Tibial artery (tissue), 4 donors: ENCODE measurements around the gene GAS7.
"Not testable (repeated sequence)": the region's sequence is repeated elsewhere in the genome, so short reads cannot be mapped to it uniquely, and the experiment has no call there.

Experiments
- DNase-seq, 2 donors: peaks; one replicate each; pipeline ENCODE4 v3.0.0-alpha.2; 2019
- H3K27ac ChIP-seq, 2 donors: fragments of 200-600 bp; sonication (generic) in 1 of 2; 1 replicate in 1 of 2; 2 replicates in 1 of 2; pipeline ENCODE4 v1.5.1; 2018 to 2019; ENCODE audit warnings: mild to moderate bottlenecking in 1 of 2
- H3K27me3 ChIP-seq, 2 donors: fragments of 200-600 bp; sonication (generic) in 1 of 2; one replicate each; pipeline versions ENCODE4 v1.5.1 to v1.6.0; 2016 to 2019
- H3K36me3 ChIP-seq, 3 donors: fragments of 200-600 bp; sonication (generic) in 2 of 3; one replicate each; pipeline ENCODE4 v1.5.1; 2016 to 2019; ENCODE audit warnings: mild to moderate bottlenecking in 2 of 3
- H3K4me1 ChIP-seq, 4 donors: fragments of 200-600 bp; sonication (generic) in 2 of 4; 1 replicate in 3 of 4; 2 replicates in 1 of 4; pipeline ENCODE4 v1.5.1; 2016 to 2019
- H3K4me3 ChIP-seq, 2 donors: fragments of 200-600 bp; sonication (generic) in 1 of 2; 1 replicate in 1 of 2; 2 replicates in 1 of 2; pipeline ENCODE4 v1.5.1; 2018 to 2019; ENCODE audit warnings: mild to moderate bottlenecking in 2 of 2
- H3K9me3 ChIP-seq, 3 donors: fragments of 200-600 bp; sonication (generic) in 1 of 3; one replicate each; pipeline ENCODE4 v1.5.1; 2016 to 2019
- intact Hi-C: fragments of 100-400 bp; cut with DNase I; formaldehyde crosslinking; loops from one replicate; pipeline ENCODE4 v1.15.0; 2023; ENCODE audit warnings: low total_unique reads
- TF ChIP-seq, protein P1 (sequence below), 2 experiments: fragments of 200-600 bp in 1 of 2; fragments of 450-650 bp in 1 of 2; IDR thresholded peaks; one replicate each; pipeline ENCODE4 v1.5.1; 2017 to 2019; ENCODE audit warnings: antibody characterized with exemption in 2 of 2, mild to moderate bottlenecking in 1 of 2, moderate library complexity in 1 of 2

The GAS7 gene

DNA sequence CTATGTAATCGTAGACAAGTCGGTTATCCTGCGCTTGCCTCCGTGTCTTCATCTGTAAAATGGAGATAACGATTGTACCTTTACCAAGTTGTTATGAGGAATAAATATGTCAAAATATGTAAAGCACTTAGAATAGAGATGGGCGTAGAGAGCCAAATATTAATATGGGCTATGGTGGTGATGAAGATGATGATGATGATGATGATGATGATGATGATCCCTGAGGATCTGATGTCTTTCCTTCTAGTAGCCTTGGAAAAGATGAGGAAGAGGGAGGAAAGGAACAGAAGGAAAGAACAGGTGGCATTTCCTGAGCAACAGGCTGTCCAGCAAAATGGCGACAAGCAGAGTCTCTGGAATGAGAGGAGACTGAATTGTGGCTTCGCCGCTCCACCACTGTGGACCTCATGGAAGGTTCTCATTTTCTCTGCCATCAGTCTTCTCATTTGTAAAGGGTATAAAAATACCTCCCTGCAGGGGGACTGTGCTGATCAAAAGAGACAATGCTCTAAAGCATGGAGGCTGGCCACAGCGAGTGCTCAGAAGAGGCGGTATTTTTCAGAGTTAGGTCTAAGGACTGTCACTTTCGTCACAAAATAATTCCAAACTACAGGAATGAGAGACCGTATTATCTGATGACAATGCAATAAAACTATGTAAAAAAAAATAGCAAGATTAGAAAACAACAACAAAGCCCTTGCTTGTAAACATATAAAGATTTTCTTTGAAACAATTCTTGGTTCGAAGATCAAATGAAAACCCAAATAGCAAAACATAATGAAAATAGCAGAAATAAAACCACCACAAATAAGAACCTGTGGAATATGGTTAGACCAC is 276.2 kb downstream of the GAS7 start:
- DNase-seq: no peak
- Histone ChIP-seq H3K27ac (no peak overlapping the region), H3K36me3 (peaks cover 0 to 9% (median 7%) of the 10 kb centered on the region in 3 donors), H3K4me1 (no peaks in the 10 kb centered on the region), H3K27me3 (no peaks in the 10 kb centered on the region), H3K4me3 (no peak overlapping the region), H3K9me3 (no peaks in the 10 kb centered on the region)
- intact Hi-C loops: no loop called here
- TF ChIP-seq, protein P1, sequence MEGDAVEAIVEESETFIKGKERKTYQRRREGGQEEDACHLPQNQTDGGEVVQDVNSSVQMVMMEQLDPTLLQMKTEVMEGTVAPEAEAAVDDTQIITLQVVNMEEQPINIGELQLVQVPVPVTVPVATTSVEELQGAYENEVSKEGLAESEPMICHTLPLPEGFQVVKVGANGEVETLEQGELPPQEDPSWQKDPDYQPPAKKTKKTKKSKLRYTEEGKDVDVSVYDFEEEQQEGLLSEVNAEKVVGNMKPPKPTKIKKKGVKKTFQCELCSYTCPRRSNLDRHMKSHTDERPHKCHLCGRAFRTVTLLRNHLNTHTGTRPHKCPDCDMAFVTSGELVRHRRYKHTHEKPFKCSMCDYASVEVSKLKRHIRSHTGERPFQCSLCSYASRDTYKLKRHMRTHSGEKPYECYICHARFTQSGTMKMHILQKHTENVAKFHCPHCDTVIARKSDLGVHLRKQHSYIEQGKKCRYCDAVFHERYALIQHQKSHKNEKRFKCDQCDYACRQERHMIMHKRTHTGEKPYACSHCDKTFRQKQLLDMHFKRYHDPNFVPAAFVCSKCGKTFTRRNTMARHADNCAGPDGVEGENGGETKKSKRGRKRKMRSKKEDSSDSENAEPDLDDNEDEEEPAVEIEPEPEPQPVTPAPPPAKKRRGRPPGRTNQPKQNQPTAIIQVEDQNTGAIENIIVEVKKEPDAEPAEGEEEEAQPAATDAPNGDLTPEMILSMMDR (IDR thresholded peaks at IDR 0.05): no peak

DNA sequence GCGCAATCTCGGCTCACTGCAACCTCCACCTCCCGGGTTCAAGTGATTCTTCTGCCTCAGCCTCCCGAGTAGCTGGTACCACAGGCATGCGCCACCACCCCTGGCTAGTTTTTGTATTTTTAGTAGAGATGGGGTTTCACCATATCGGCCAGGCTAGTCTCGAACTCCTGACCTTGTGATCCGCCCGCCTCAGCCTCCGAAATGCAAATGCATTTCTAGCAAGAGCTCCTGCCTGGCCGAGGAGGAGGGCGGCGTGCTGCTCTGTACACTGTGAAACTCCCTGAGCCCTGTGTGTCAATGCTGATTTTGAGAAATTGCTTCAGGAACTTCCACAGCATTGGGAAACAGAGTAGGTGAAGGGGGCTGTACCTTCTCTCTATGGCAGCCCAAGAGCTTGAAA is 277.2 kb downstream of the GAS7 start:
- H3K4me1 ChIP-seq, H3K27me3 ChIP-seq, H3K27ac ChIP-seq, H3K4me3 ChIP-seq, H3K9me3 ChIP-seq, intact Hi-C loops, DNase-seq: not testable (repeated sequence)
- peaks cover 0 to 17% (median 11%) of the 10 kb centered on the region in 3 donors for H3K36me3 ChIP-seq

DNA sequence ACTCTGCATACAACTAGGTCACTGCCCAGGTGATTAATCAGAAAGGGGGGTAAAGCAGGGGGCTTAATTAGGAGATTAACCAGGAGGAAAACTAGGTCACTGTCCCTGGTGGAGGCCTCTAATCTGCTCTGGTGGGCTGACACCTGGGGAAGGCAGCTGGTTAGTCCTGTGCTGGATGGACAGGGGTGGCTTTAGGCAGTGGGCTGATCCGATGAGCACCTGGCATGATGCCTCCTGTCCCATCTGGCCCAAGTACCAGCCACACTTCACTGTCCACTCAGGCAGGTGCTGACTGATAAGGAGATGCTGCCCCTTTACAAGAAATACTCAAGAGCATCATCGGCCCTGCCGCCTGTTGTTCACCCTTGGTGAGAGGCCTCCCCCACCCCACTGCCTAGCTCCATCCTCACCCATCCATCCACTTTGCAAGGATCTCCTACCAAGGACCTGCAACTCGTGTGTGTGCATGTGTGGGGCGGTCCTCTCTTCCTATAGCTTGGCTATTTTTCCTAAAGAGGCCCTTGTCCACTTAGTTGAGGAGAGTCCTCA is 279.5 kb downstream of the GAS7 start:
- DNase-seq: no peak
- H3K4me3 ChIP-seq: no peak overlapping the region
- peaks cover 0 to 22% (median 14%) of the 10 kb centered on the region in 3 donors for H3K36me3 ChIP-seq
- no peaks in the 10 kb centered on the region for H3K27me3 ChIP-seq
- intact Hi-C loops: no loop called here
- no peaks in the 10 kb centered on the region for H3K4me1 ChIP-seq
- TF ChIP-seq, protein P1 (IDR thresholded peaks at IDR 0.05): no peak
- H3K27ac ChIP-seq: no peak overlapping the region
- H3K9me3 ChIP-seq: no peaks in the 10 kb centered on the region

DNA sequence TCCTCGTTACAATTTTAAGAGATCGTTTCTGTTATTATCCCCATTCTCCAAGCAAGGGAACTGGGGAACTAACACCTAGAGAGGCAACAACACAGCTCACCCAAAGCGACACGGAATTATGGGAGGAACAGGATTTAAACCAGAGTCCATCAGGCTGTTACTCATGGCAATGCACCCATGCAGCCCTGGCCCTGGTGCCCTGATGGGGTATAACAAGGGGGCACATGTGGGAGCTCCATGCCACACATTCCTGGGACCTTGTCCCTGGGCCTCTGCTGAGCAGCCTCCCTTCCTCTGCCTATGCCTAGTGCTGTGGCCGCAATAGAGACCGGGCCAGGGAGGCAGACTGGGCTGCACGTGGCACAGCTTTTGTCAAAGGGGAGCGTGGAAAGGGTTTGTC is 280.1 kb downstream of the GAS7 start:
- H3K27ac ChIP-seq: no peak overlapping the region
- H3K9me3 ChIP-seq: no peaks in the 10 kb centered on the region
- peaks cover 0 to 22% (median 14%) of the 10 kb centered on the region in 3 donors for H3K36me3 ChIP-seq

DNA sequence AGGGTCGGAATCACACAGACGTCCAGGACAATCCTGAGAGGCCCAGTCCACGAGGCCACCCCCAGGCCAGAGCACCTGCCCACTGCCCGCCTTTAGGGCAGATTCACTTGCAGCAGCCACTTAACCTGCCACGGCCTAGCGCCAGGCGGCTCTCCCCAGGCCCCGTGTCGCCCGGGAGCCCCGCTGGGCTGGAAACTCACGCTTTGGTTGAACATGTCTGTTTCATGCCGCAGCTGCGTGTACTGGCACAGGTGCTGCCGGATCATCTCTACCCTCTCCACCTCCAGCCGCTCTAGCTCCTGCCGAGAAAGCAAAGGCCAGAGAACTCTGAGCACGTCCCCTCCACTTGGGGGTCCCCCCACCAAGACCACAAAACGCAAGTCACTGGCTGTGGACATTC is 280.6 kb downstream of the GAS7 start:
- H3K4me1 ChIP-seq: no peaks in the 10 kb centered on the region
- no peaks in the 10 kb centered on the region for H3K9me3 ChIP-seq
- H3K36me3 ChIP-seq: peaks cover 0 to 22% (median 14%) of the 10 kb centered on the region in 3 donors
- TF ChIP-seq, protein P1 (IDR thresholded peaks at IDR 0.05): no peak
- DNase-seq: no peak
- H3K27me3 ChIP-seq: no peaks in the 10 kb centered on the region
- no peak overlapping the region for H3K4me3 ChIP-seq
- no peak overlapping the region for H3K27ac ChIP-seq
- intact Hi-C loops: no loop called here

More for the DNA sequence above, 280.1 kb downstream of the GAS7 start:
- intact Hi-C loops: no loop called here
- no peaks in the 10 kb centered on the region for H3K4me1 ChIP-seq
- TF ChIP-seq, protein P1 (IDR thresholded peaks at IDR 0.05): no peak
- H3K27me3 ChIP-seq: no peaks in the 10 kb centered on the region
- no peak overlapping the region for H3K4me3 ChIP-seq
- DNase-seq: no peak

DNA sequence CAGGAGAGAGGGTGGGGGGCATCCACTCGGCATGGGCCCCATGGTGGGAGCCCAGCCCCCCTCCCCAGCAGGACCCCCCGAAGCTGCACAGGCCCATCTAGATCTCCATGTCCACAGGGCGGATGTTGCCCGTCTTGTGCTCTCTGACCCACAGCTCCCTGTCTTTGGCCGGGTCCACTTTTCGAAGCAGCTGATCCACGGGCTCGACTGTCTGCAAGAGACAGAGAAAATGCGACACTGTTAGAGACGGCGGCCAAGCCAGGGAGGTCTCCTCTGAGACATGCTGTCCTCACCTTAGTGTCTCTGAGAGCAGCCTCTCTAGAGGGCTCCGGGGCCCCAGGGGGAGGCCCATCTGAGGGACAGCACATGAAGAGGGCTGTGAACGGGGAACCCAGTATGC is 281.3 kb downstream of the GAS7 start:
- peaks cover 0 to 22% (median 14%) of the 10 kb centered on the region in 3 donors for H3K36me3 ChIP-seq
- H3K4me3 ChIP-seq: no peak overlapping the region
- no peaks in the 10 kb centered on the region for H3K27me3 ChIP-seq
- no peaks in the 10 kb centered on the region for H3K9me3 ChIP-seq
- DNase-seq: no peak
- no peak overlapping the region for H3K27ac ChIP-seq
- intact Hi-C loops: no loop called here
- no peaks in the 10 kb centered on the region for H3K4me1 ChIP-seq
- TF ChIP-seq, protein P1 (IDR thresholded peaks at IDR 0.05): no peak
